Endothelial cell of umbilical vein (primary cell): ENCODE results near the gene CYP2C19. TPM values are rescaled to one million over a fixed set of nuclear protein-coding genes. Genes with fewer than 3 reads are reported as not detected.

Experiments
- BruUV-seq: library from RNA; stranded (reverse); fragments of 400-500 nt; replicated peaks from 2 replicates; lab custom pipeline; 2021; lab: Mats Ljungman, UMichigan
- CTCF ChIA-PET: fragments of 300-600, 350-600 bp; sonication (Branson Sonifier 250); formaldehyde crosslinking; loops from one replicate; lab custom pipeline; 2021; ENCODE audit warnings: antibody characterized with exemption, inconsistent platforms; lab: Charles Lee
- POLR2A ChIA-PET: fragments of 300-600, 350-600 bp; sonication (Branson Sonifier 250); formaldehyde crosslinking; loops from one replicate; lab custom pipeline; 2021; ENCODE audit warnings: antibody characterized with exemption, inconsistent platforms; lab: Charles Lee
- DNase-seq: peaks from one replicate; pipeline ENCODE4 v3.0.0-alpha.2; 2011; ENCODE audit warnings: low read depth, low spot score
- FAIRE-seq: peaks from 2 replicates; lab custom pipeline; 2011; peaks lifted over from hg19 to GRCh38; lab: Jason Lieb, UNC
- H2AFZ ChIP-seq: 2 replicates; pipeline ENCODE4 v1.6.0; 2012; ENCODE audit warnings: low read depth, low read length, control low read depth, inconsistent platforms
- H3K27ac ChIP-seq: 2 replicates; pipeline ENCODE4 v1.5.1; 2011; ENCODE audit warnings: low read depth, mild to moderate bottlenecking, control low read depth, low read length, moderate library complexity; ENCODE audit not compliant: insufficient read depth
- H3K27me3 ChIP-seq, 2 experiments: 2 replicates each; pipeline versions ENCODE4 v1.6.0 to v1.6.1; 2011; ENCODE audit warnings: low read length in 2 of 2, mixed read lengths in 1 of 2; ENCODE audit not compliant: control insufficient read depth in 2 of 2, insufficient read depth in 2 of 2
- H3K36me3 ChIP-seq, 2 experiments: 2 replicates in 1 of 2; 3 replicates in 1 of 2; pipeline ENCODE4 v1.5.1; 2011; ENCODE audit warnings: low read length in 2 of 2, mild to moderate bottlenecking in 1 of 2, moderate library complexity in 1 of 2; ENCODE audit not compliant: control insufficient read depth in 2 of 2, insufficient read depth in 2 of 2; ENCODE audit errors: extremely low read depth in 1 of 2
- H3K4me1 ChIP-seq: 3 replicates; pipeline ENCODE4 v1.5.1; 2011; ENCODE audit warnings: mild to moderate bottlenecking, low read length; ENCODE audit not compliant: control insufficient read depth, insufficient read depth; ENCODE audit errors: extremely low read depth
- H3K4me2 ChIP-seq: 2 replicates; pipeline ENCODE4 v1.6.1; 2011; ENCODE audit warnings: low read length, control low read depth, mixed read lengths; ENCODE audit not compliant: insufficient read depth
- H3K4me3 ChIP-seq, 3 experiments: fragments of 200-600 bp in 1 of 3; sonication (generic), shearing (Covaris generic) in 1 of 3; replicated peaks in 1 of 3; 2 replicates each; pipeline ENCODE4 v1.5.1; 2011 to 2016; ENCODE audit warnings: control low read depth in 3 of 3, low read length in 3 of 3, mild to moderate bottlenecking in 2 of 3, inconsistent platforms in 1 of 3, low read depth in 1 of 3, moderate library complexity in 1 of 3; ENCODE audit not compliant: insufficient read depth in 1 of 3
- H3K79me2 ChIP-seq: 2 replicates; pipeline ENCODE4 v1.6.0; 2012; ENCODE audit warnings: low read length, inconsistent platforms; ENCODE audit not compliant: control insufficient read depth, insufficient read depth
- H3K9ac ChIP-seq: replicated peaks from 2 replicates; pipeline ENCODE3; 2011; ENCODE audit warnings: low read length, control low read depth; ENCODE audit not compliant: insufficient read depth; ENCODE audit errors: extremely low read depth
- H3K9me1 ChIP-seq: replicated peaks from 3 replicates; pipeline ENCODE4 v1.6.0; 2011; ENCODE audit warnings: mild to moderate bottlenecking, low read length; ENCODE audit not compliant: control insufficient read depth, insufficient read depth; ENCODE audit errors: extremely low read depth
- H3K9me3 ChIP-seq: replicated peaks from 2 replicates; pipeline ENCODE4 v1.5.1; 2012; ENCODE audit warnings: low read length, inconsistent platforms; ENCODE audit not compliant: control insufficient read depth, insufficient read depth
- H4K20me1 ChIP-seq: replicated peaks from 2 replicates; pipeline ENCODE3; 2011; ENCODE audit warnings: mild to moderate bottlenecking, low read length; ENCODE audit not compliant: control insufficient read depth, insufficient read depth; ENCODE audit errors: extremely low read depth
- CTCF ChIP-seq, 2 donors: IDR thresholded peaks; 1 replicate in 1 of 2; 2 replicates in 1 of 2; pipeline ENCODE4 v1.5.1; 2011; ENCODE audit warnings: low read length in 2 of 2, mild to moderate bottlenecking in 2 of 2, moderate library complexity in 2 of 2, control low read depth in 1 of 2, inconsistent platforms in 1 of 2, low read depth in 1 of 2; ENCODE audit not compliant: insufficient read depth in 1 of 2; ENCODE audit errors: extremely low read depth in 1 of 2
- EZH2 ChIP-seq: IDR thresholded peaks from 2 replicates; pipeline ENCODE4 v1.6.1; 2012; ENCODE audit warnings: borderline replicate concordance, low read depth, mild to moderate bottlenecking, moderate library complexity, low read length, inconsistent platforms; ENCODE audit not compliant: severe bottlenecking
- FOS ChIP-seq: IDR thresholded peaks from 2 replicates; pipeline ENCODE4 v1.6.1; 2011; ENCODE audit warnings: mild to moderate bottlenecking, low read length, moderate library complexity, borderline replicate concordance; ENCODE audit not compliant: insufficient read depth
- GATA2 ChIP-seq: IDR thresholded peaks from 2 replicates; pipeline ENCODE4 v1.7.0; 2011; ENCODE audit warnings: low read depth, mild to moderate bottlenecking, moderate library complexity, mixed read lengths, low read length; ENCODE audit not compliant: insufficient read length, insufficient read depth
- JUN ChIP-seq: IDR thresholded peaks from 2 replicates; pipeline ENCODE4 v1.6.1; 2011; ENCODE audit warnings: borderline replicate concordance, low read depth; ENCODE audit not compliant: insufficient read length, insufficient read depth
- MAX ChIP-seq: IDR thresholded peaks from 2 replicates; pipeline ENCODE4 v1.6.1; 2011; ENCODE audit not compliant: insufficient read depth, insufficient read length
- MYC ChIP-seq: IDR thresholded peaks from one replicate; pipeline ENCODE4 v1.6.1; 2011; ENCODE audit warnings: mild to moderate bottlenecking, low read depth, low read length
- POLR2A ChIP-seq: IDR thresholded peaks from 2 replicates; pipeline ENCODE4 v1.6.1; 2012; ENCODE audit warnings: low read depth, mild to moderate bottlenecking, control low read depth, low read length
- POLR2AphosphoS5 ChIP-seq: IDR thresholded peaks from 2 replicates; pipeline ENCODE4 v1.6.1; 2012; ENCODE audit warnings: low read depth, mild to moderate bottlenecking, control low read depth, low read length, moderate library complexity; ENCODE audit not compliant: insufficient read depth
- dilution Hi-C: fragments of 300-500 bp; cut with MboI; formaldehyde crosslinking; loops from one replicate; pipeline ENCODE4 v1.15.0; 2019; ENCODE audit warnings: low sequenced_read_pairs; ENCODE audit not compliant: extremely low pct_ligation_motif_present
- intact Hi-C: fragments of 100-400 bp; cut with micrococcal nuclease; formaldehyde crosslinking; loops from one replicate; pipeline ENCODE4 v1.10.0; 2022
- polyA plus RNA-seq, 4 experiments: library from polyadenylated mRNA; depleted of rRNA in 3 of 4; stranded (reverse) in 3 of 4; unstranded in 1 of 4; fragments of >200 nt; gene quantifications; 2 replicates each; pipeline versions ENCODE4 v1.2.1 to v1.2.3, GENCODE V29; 2011 to 2012; ENCODE audit warnings: missing spikeins in 1 of 4
- total RNA-seq: library from RNA; stranded (reverse); gene quantifications from 2 replicates; pipeline ENCODE4 v1.2.3, GENCODE V29; 2021

CYP2C19 gene
- total and polyA plus RNA-seq, 2 donors (not counting 3 experiments of a cell fraction or from before 2014, with no cell fraction given) = not detected

GRCh38 chr10:94735197-94735596 lies 27.3 kb upstream of the CYP2C19 start:
- DNase-seq = no peak
- Histone ChIP-seq H4K20me1 (no peaks in the 10 kb centered on the region), H2AFZ (no peak overlapping the region), H3K4me1 (no peaks in the 10 kb centered on the region), H3K36me3 (no peaks in the 10 kb centered on the region), H3K4me2 (no peak overlapping the region), H3K79me2 (no peaks in the 10 kb centered on the region), H3K4me3 (no peak overlapping the region), H3K9me1 (no peaks in the 10 kb centered on the region), H3K27me3 (no peaks in the 10 kb centered on the region), H3K9me3 (no peaks in the 10 kb centered on the region), H3K9ac (no peak overlapping the region), H3K27ac (no peak overlapping the region)
- no peak for FAIRE-seq
- POLR2A ChIA-PET = no interaction called here
- intact Hi-C loops = no loop called here
- CTCF ChIA-PET = no interaction called here
- no peak for TF ChIP-seq JUN
- TF ChIP-seq FOS = no peak
- TF ChIP-seq POLR2AphosphoS5 = no peak
- TF ChIP-seq CTCF (IDR thresholded peaks at IDR 0.05; ENCODE audit: extremely low read depth in 1 of 2, insufficient read depth in 1 of 2, low read depth in 1 of 2, low read length in 2 of 2) = no peak
- no peak for TF ChIP-seq MYC
- TF ChIP-seq EZH2 = no peak
- TF ChIP-seq MAX = no peak
- TF ChIP-seq POLR2A = no peak
- TF ChIP-seq GATA2 = no peak
- BruUV-seq = no TSS peak
- dilution Hi-C loops = no loop called here
